Right ventricle myocardium inferior (tissue), 1 donor: ENCODE results near the gene TENM3. TPM values are rescaled to one million over a fixed set of nuclear protein-coding genes. Genes with fewer than 3 reads are reported as not detected.
A peak's percentile ranks its signal among the peaks of the same experiment; 100 is the strongest.

ENCODE experiments used
- ATAC-seq: fragments of 200-7000 bp; cut with Tn5 transposase; one replicate; pipeline ENCODE4 v1.9.1; 2020; ENCODE audit warnings: mild to moderate bottlenecking, moderate library complexity
- DNase-seq: peaks from one replicate; pipeline ENCODE4 v3.0.0; 2021; ENCODE audit errors: missing footprints
- intact Hi-C: fragments of 100-400 bp; cut with DNase I; formaldehyde crosslinking; loops from one replicate; pipeline ENCODE4 v1.11.0; 2022
- total RNA-seq: library from RNA; stranded (reverse); fragmentation: NEBNext Ultra II Directional; extraction: Animal tissue kit (Norgen Biotek cat#: 25700); gene quantifications from one replicate; pipeline ENCODE4 v1.2.1, GENCODE V29; 2021
- donor health status: DM: no; HTN: yes; CAD: no; lungs with severe emphysema.

TENM3 gene
- total RNA-seq, 1 donor from 2014 or later, result 2.9 TPM

DNA sequence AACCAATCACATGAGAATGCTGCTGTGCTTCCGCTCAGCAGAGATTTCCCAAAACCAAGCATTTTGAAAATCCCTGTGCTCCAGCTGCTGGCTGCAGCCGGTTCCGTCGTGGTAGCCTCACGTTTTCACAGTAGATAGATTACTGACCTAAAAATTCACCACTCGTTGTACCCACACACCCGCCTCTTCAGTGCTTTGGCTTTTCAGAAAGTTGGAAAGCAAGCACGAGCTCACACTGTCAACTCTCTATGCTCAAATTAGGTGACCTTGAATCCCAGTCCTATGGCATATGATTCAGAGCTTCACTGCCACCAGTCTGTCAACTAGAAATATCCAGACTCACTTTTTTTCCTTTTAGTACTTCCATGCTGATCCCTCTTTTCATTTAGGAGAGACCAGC is 505.1 kb downstream of the TENM3 start:
- intact Hi-C loops, result no loop called here
- DNase-seq, result no peak
- peak; percentile 93 for ATAC-seq

DNA sequence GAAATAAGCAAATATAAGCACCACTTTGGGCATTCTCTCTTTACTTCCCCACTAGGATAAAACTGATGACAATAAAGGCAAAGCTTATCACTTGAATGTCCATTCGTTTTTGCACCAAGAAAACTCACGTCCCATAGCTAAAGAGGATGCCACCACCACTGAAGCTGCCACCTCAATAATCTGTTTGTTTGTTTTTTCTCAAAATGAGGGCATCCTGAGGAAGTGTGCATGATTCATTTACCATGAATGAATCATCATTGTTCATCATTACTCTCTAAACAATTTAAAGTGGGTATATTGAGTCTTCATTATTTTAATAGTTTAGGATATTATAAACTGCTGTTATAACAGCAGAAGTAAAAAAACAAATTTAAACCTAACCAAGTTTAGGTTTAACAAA is 505.7 kb downstream of the TENM3 start:
- DNase-seq (no peak), ATAC-seq (no peak)
- intact Hi-C loops, result no loop called here

DNA sequence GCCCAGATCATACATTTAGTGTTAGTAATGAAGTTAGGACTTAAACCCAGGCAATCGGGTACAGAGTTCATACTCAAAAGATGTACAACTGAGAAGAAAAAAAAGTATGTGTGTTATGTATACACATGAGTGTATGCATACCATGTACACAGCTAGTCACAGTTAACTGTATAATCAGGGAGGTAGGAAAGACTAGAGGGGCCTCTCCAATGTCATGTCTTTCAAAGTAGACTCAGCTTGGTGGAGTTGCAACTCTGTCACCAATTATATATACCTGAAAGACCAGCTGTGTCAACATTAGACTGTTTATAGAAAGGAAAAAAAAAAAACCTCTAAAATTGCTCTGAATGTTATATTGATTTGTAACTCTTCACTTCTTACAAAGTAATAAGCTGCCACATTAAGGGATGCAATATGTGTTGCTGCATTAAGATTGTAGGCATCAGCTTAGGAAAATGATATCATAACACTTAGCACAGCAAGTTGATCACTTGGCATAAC is 506.5 kb downstream of the TENM3 start:
- no peak for ATAC-seq
- intact Hi-C loops, result no loop called here
- no peak for DNase-seq

DNA sequence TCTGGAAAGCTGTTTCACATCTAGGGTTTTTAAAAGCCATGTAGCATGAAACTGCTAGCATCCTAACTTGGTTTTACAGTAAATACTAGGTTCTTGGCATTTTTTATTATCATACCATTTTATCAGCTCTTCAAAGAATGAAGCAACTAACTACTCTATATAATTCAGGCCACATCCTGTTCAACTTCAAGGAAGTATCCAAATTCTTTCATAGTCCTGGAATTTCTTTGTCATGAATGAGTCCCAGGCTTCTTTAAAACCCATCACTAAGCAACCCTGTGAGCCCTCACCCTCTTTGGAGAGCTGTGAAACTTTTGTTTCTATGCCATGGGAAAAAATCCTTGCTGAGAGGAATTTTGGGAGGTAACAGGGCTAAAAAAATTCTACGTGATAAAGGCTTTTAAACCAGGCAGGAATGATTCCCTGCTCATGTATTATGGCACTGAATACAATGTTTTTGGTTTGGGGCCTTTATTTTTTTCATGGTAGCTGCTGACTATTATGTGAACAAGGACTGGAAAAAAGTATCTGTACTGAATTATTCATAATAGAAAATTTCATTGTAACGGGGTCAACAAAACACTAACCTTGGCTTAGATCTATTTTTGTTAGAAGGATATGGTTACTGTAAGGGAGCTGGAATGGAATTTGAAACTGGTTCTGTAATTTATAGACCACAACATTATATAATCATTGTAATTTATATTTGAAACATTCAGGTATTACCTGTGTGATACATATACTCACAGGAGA is 509.1 kb downstream of the TENM3 start:
- ATAC-seq, result no peak
- intact Hi-C loops, result no loop called here
- DNase-seq, result no peak

DNA sequence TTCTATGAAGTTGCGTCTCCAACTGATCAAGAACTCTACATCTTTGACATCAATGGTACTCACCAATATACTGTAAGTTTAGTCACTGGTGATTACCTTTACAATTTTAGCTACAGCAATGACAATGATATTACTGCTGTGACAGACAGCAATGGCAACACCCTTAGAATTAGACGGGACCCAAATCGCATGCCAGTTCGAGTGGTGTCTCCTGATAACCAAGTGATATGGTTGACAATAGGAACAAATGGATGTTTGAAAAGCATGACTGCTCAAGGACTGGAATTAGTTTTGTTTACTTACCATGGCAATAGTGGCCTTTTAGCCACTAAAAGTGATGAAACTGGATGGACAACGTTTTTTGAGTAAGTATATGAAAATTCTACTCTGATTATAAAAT is 511.7 kb downstream of the TENM3 start:
- DNase-seq (no peak), ATAC-seq (peak; percentile 44)
- intact Hi-C loops, result no loop called here

DNA sequence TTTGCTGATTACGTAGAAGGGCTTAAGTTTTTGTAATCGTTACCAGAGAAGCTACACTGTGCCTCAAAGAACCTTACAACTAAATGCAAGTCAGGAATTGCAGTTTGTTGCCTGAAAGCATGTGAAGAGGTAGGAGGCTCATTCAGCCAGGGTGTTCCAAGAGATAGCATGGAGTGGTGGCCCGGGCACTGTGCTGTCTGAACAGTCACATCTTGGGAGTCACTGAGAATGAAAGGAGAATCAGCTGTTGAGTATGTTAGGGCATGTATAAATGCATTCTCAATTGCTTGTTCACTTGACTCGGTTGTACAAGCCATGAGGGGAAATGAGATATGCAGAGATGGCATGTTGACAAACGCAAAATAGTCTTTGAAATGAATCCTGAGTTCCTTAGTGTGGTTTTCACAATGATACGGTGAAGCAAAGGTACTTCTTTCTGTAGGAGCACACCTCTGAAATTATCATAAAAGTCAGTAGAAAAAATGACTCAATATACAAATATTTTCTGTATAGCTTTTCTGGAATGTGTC is 513.0 kb downstream of the TENM3 start:
- no peak for ATAC-seq
- no peak for DNase-seq
- intact Hi-C loops, result no loop called here

DNA sequence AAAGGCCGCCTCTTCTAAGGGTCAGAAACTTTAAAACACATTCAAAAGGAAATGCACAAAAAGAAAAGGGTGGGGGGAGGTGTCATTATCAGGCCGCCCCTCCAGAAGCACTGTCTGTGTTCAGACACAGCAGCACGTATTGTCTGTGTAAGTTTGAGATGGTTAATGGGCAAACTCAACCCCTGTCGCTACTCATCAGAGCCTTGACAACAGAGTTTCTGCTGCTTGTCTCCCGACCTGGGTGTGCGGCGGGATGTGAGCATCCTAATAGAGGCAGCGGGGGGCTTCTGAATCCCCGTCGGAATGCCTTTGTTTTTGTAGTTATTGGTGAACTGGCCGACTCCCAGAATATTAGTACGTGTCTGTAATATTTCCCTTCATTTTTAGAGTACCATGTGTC is 515.1 kb downstream of the TENM3 start:
- ATAC-seq, result no peak
- no peak for DNase-seq
- intact Hi-C loops, result no loop called here

DNA sequence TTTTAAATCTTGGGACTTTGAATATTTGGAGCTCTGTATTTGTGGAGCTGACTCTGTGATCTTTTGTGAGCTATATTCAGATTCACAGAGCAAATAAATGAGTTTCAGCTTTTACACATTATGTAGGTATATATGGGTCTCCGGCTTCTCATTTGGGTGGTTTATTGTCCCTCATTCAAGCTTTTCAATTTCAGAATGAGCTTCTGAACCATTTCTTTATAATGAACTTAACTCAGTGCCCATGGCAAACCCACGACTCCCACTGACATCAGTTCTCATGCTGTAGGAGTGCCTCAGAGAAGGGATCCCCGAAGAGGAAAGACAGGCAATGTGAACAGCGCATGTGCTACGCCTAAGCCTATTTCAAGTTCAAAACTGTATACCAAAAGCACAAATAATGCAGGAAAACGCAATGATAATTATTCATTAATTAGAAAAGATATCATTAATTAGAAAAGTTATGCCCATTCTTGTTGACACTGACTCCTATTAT is 517.4 kb downstream of the TENM3 start:
- no peak for DNase-seq
- ATAC-seq, result no peak
- intact Hi-C loops, result no loop called here

DNA sequence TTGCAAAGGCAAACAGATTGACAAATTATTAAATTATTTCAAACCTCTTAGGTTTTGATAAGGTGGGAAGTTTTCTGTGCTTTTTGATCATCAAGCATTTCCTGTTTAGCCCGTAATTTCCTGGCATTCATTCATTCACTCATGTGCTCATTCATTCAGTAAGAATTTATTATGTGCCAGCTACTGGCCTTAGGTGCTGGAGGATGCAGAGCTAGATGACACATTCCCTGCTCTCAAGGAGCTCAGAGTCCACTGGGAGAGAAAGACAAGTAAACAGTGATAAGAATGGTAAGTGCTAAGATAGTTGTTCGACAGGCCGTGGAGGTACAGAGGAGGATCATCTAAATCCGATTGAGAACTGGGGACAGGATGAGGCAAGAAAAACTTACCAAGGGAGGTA is 520.9 kb downstream of the TENM3 start:
- no peak for DNase-seq
- intact Hi-C loops, result no loop called here
- ATAC-seq, result no peak

DNA sequence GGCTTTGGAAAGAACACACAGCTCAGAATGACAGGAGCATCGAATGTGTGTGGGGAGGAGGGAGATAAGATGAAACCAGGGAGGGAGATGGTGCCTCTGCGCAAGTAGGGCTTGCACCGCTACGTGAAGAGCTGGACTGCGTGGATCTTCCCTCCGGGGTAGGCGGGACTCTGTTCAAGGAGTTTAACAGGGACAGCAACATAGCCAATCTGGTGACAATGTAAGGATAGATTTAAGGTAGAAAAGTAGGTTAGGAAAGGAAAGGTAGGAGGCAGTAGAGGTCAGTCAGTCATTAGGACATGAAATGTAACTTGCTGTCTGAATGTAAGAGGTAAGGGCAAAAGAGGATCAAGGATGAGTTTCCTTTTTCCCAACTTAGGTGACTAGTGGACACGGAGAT is 521.4 kb downstream of the TENM3 start:
- intact Hi-C loops, result no loop called here
- no peak for ATAC-seq
- no peak for DNase-seq

DNA sequence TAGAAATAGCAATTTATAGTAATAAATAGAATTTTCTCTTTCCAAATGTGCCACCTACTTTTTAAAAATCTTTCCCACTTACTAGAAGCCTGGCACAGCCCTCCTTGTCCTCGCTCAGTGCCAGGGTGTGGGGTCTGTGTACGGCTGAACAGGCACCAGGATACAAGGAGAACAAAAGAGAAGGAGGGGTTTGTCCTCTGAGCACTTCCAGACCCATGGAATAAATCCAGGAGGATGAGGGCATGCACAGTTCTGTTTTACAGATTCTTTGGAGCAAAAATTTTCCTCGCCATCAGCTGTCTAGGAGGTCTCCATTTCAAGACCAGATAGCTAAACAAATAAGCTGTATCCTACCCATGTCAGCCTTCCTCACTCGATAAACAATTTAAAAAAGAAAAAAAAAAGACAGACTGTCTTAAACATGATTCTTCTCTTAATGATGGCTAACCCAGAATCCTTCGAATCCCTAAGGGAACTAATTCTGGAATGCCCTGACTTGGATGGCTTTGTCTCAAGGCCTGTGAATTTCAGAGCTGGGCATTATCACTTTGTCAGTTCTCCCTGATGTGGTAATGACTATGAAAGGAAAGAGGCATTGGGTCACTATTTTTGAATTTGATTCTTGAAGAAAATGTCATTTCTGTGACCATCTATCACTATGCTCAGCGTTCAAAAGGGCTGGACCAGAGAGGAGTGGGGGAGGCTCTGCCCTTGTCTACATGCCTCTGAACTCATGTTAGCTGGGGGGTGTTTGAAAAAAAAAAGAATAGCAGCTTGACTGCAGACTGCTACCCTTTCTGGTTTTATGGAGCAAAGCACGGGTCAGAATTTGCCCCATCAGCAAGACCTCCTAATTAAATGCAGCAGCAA is 523.0 kb downstream of the TENM3 start:
- intact Hi-C loops, result no loop called here
- no peak for DNase-seq
- ATAC-seq, result no peak

DNA sequence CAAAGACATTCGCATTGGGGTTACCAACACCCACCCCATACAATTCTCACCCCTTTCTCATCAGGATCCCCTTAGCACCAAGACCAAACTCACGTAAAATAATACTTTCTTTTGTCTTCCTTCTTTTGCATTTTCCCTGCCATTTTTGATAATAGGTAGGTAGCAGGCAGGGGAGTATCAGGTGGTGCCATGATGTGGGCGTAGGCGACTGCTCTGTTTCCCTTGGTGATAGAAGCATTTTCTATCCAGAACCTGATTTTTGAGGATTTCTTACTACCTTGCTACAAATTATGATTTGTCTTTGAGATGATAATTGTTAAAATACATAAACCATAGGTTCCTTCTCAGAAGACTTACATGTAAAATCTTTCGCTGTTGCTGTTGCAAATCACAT is 523.7 kb downstream of the TENM3 start:
- intact Hi-C loops, result no loop called here
- no peak for DNase-seq
- no peak for ATAC-seq

DNA sequence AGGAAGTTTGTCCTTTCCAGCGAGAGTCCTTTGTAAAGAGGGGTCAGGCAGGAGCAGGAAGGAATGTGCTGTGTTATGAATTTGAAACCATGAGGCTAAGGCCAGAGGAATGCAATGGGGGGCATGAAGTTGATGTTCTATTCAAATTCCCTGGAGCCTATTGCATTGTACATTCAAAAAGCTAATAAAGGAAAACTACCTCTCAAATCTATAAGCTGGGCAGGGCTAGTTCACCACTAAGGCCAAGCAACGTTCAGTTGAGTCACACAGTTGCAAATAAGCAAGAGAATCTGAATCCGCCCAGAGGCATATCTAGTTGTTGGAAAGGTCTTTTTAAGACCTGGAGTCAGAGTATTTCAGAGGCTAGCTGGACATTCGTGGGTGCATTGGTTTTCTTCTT is 525.6 kb downstream of the TENM3 start:
- intact Hi-C loops, result no loop called here
- no peak for ATAC-seq
- DNase-seq, result no peak

DNA sequence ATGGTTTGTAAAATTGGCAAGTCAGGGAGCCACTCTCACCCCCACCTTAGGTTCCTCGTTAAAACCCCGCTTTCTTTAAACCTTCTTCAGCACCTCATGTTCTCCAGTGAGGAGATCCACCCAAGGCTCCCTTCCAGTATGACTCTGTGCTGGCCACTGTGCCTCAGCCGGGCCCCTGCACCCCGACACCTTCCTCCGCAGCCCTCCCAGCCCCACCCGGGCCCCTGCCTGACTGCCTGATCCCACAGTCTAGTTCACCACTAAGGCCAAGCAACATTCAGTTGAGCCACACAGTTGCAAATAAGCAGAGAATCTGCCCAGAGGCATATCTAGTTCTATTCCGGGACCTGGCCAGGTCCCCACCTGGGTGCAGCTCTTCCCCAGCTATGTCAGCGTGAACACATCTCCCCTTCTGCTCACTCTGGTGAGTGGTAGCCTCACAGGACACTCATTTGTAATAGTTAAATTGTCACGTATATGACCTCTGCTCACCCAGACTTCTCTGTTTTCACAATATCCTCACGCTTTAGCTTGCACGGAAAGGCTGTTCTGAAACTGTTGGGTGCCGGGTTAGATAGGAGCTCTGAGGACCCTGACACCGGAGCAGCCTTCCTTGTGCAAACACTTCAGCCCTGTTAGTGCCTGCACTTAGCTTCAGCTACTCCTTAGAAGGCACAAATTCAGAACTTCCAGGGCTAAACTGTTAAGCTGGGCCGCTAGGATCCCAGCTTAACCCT is 527.2 kb downstream of the TENM3 start:
- intact Hi-C loops, result no loop called here
- no peak for ATAC-seq

DNA sequence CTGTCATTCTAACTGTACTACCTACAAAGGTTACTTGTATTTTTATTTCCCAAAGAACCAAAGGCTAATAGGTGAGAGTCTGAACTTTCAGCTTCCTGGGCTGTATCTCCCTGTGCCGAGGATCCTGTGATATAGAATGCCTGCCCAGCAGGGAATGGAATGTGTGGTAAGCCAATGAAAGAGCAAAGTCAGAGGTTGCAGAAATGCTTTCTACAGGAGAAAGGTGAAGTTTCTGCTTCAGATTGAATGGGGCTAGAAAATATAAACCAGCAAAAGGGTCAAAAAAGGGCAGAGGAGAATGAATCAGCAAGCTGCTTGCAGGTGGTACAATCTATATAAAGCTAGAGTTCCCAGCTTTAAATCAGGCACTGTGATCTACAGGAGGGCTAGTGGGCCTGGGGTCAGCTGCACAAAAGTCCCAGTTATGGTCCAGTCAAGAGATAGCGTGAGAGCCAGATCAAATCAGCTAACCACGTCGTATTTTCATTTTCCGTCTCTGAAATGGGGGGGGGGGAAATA is 527.9 kb downstream of the TENM3 start:
- no peak for ATAC-seq
- intact Hi-C loops, result no loop called here
- no peak for DNase-seq

More for the DNA sequence above, 527.2 kb downstream of the TENM3 start:
- no peak for DNase-seq

DNA sequence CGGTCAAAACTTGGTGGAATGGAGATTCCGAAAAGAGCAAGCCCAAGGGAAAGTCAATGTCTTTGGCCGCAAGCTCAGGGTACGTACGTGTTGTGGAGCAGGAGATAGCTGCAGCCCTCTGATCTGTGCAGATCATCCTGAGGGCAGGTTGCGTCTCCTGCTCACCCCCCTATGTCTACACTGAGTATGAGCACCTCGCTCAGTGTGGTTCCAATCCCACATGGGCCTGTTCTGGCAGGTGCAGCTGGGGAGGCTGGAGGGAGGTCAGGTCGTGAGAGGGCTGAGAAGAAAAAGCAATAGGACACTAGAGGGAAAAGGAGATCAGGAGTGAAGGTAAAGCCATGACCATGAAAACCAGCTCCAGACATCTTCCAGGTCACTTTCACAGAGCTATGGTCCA is 531.9 kb downstream of the TENM3 start:
- DNase-seq, result no peak
- intact Hi-C loops, result no loop called here
- no peak for ATAC-seq

DNA sequence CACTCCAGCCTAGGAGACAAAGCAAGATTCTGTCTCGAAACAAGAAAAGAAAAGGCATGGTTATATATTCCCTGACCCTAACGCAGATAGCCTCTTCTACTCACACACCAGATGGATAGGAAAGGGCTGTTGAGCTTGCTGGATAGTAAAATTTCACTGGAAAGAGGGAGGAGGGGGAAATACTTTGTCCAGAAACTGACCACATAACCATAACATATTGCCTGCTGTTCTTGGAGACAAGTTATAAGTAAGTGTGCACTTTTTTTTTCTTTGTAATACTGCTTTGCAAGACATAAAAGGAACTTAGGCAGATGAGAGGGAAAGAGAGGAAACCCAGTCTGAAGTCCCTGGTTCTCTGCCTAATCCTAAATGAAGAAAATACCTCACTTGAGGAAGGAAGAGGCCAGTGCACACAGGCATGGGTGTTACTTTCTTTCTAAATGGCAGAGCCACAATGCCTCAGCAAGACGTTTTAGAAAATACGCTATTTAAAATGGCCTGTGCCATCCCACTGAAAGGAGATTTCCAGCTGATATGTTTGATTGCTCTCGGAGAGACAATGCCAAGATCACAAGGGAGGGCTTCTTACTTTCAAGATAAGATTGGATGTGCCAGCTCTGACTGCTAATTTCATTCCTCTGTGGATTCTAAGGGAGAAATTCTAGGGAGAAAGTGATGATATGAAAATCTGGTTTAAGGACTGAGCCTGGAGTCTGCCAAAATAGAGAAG is 533.3 kb downstream of the TENM3 start:
- no peak for DNase-seq
- intact Hi-C loops, result no loop called here
- no peak for ATAC-seq
